ENCODE results near the gene CADM2.

CADM2 gene

GRCh38 chr3:85881833-85882393 is 923.1 kb downstream of the CADM2 start:
- no peak overlapping the region for H3K27ac ChIP-seq
- TF ChIP-seq ZFX (IDR thresholded peaks at IDR 0.05; ENCODE audit: borderline replicate concordance) (no peak), CTCF (IDR thresholded peaks at IDR 0.05) (no peak)

GRCh38 chr3:85890043-85890555 is 931.3 kb downstream of the CADM2 start:
- H3K27ac ChIP-seq, result no peak overlapping the region
- no peak for TF ChIP-seq ZFX (IDR thresholded peaks at IDR 0.05; ENCODE audit: borderline replicate concordance)
- TF ChIP-seq CTCF (IDR thresholded peaks at IDR 0.05), result no peak

GRCh38 chr3:85903434-85903833 is 944.6 kb downstream of the CADM2 start:
- H3K27ac ChIP-seq, result no peak overlapping the region
- TF ChIP-seq CTCF (IDR thresholded peaks at IDR 0.05) (no peak), ZFX (IDR thresholded peaks at IDR 0.05; ENCODE audit: borderline replicate concordance) (no peak)

- H3K27ac ChIP-seq, result no peak overlapping the region
- TF ChIP-seq ZFX (IDR thresholded peaks at IDR 0.05; ENCODE audit: borderline replicate concordance) (no peak), CTCF (IDR thresholded peaks at IDR 0.05) (no peak)
These were observed 954.2 kb downstream of the CADM2 start for GRCh38 chr3:85912980-85913379.

GRCh38 chr3:85922374-85922773 is 963.6 kb downstream of the CADM2 start:
- no peak for TF ChIP-seq ZFX (IDR thresholded peaks at IDR 0.05; ENCODE audit: borderline replicate concordance)
- TF ChIP-seq CTCF (IDR thresholded peaks at IDR 0.05), result no peak
- no peak overlapping the region for H3K27ac ChIP-seq

- no peak overlapping the region for H3K27ac ChIP-seq
- TF ChIP-seq CTCF (IDR thresholded peaks at IDR 0.05) (no peak), ZFX (IDR thresholded peaks at IDR 0.05; ENCODE audit: borderline replicate concordance) (no peak)
These were observed 971.9 kb downstream of the CADM2 start for GRCh38 chr3:85930718-85931117.

GRCh38 chr3:85933326-85933725 is 974.5 kb downstream of the CADM2 start:
- H3K27ac ChIP-seq, result no peak overlapping the region
- TF ChIP-seq CTCF (IDR thresholded peaks at IDR 0.05), result no peak
